Activated CD8-positive, alpha-beta memory T cell treated with anti-CD3 and anti-CD28 coated beads, Interleukin-2, amount 50 U/mL, for 48 hours (primary cell): ENCODE data around the gene GCNA.
"Not testable (repeated sequence)": the region's sequence is repeated elsewhere in the genome, so short reads cannot be mapped to it uniquely, and the experiment has no call there.

Source experiments
- DNase-seq: peaks from one replicate; pipeline ENCODE4 v3.0.0-alpha.2; 2020

GCNA gene

DNA sequence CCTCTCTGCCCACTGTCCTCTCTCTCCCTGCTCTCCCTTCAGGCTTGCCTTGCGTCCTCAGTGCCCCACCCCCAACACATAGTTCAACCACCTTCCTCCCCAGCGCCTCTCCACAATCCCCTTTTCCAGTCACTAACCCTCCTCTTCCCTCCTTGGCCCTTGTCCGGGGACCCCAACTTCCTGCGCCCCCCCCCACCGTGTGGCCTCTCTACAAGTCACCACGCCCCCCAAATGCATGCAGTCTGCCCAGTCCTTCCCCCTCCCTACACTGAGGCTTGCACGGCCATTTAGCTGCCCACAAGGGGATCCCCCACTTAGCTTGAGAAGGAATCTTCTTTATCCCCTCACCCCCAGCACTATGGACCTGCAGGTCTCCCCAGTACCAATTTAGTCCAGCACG, 39.5 kb downstream of the GCNA start:
- DNase-seq: peak; percentile 54

- DNase-seq: peak; percentile 76
These were observed 40.1 kb downstream of the GCNA start, which contains the start of gene CXCR3 for GRCh38 chrX:71618303-71618721. Gene CXCR3 (minus strand): TSS chrX:71618511. CDS start chrX:71618449, 62 bp downstream.

GRCh38 chrX:71618787-71619186, 40.5 kb downstream of the GCNA start:
- peak; percentile 54 for DNase-seq

GRCh38 chrX:71619193-71619592, 41.0 kb downstream of the GCNA start:
- peak; percentile 67 for DNase-seq

GRCh38 chrX:71619986-71620385, 41.7 kb downstream of the GCNA start:
- DNase-seq: no peak

- no peak for DNase-seq
These were observed 43.4 kb downstream of the GCNA start for GRCh38 chrX:71621603-71622002.

DNA sequence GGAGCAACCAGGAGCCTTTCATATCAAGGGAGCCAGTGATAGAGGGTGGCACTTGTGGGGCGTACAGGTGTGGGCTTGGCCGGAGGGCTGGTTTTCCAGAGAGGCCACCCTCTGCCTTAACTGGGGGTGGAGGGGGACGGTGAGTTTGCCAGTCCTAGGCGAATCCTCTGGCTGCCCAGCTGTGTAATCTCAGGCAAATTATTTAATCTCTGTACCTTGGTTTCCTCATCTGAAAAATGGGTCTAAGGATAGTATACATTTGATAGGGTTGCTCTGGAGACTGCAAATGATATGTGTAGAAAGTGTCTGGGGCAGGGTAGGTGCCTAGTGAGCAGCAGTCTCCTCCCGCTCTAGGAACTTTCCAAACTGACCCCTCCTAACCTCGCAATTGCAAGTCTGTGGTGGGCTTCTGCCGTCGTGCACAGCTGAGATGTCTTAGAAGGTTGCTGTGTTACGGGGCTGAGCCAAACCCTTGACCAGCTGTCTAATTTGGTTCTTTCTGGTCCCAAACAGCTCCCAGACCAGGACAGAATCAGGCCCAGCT, 43.9 kb downstream of the GCNA start:
- DNase-seq: peak; percentile 52

DNA sequence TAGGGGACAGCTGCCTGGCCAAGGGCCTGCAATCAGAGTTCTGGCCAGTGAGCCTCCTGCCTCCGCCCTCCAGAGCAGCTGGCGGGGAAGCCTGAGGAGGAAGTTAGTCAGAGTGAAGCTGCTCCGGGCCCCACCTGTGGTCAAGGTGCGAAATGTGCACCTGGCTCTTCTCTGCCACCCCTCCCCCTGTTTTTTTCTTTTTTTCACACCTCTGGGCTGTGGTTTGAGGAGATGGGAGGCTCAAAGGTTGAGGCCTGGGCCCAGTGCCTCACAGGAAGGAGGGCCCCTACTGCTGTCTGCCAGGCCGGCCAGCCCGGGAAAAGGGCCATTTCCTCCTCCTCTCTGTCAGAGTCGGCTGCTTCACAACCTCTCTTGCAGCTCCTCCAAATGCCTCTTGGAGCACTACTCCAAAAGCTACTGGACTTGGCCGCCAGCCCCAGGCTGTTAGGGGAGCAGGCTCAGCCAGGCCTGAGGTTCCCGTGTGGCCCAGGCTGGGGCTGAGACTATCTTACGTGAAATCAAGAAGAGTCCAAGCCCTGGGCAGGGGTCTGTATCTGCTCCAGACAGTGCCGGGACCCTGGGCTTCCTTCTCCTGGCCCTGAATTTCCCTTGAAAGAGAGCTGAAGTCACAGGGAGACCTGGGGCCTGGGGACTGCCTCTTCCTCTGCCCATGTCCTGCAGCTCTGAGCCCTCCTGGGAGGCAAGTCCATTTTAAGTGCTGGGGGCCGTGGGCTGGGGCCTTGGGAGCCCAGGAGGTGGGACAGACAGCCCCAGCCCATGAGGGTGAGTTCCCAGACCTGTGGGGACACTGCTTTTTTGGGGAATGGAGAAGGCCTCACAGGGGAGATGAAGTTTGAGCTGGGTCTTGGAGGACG, 44.6 kb downstream of the GCNA start:
- peak; percentile 72 for DNase-seq

GRCh38 chrX:71623714-71624113, 45.5 kb downstream of the GCNA start:
- DNase-seq: peak; percentile 53

DNA sequence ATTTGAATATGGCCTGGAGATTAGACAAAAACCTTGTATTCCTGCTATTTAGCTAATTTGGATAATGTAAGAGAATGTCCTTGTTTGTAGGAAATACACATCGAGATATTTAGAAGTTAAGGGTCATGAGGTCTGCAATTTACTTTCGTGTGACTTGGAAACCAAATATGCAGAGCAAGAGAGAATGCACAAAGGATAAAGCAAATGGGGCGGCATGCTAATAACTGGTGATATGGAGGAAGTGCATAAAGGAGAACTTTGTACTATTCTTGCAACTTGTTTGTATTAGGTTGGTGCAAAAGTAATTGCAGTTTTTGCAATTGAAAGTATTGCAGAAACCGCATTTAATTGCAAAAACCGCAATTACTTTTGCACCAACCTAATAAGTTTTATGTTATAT, 47.2 kb downstream of the GCNA start:
- DNase-seq: no peak

GRCh38 chrX:71626576-71626975, 48.3 kb downstream of the GCNA start:
- no peak for DNase-seq

GRCh38 chrX:71627588-71628404, 49.6 kb downstream of the GCNA start:
- DNase-seq: no peak

- no peak for DNase-seq
These were observed 51.2 kb downstream of the GCNA start for GRCh38 chrX:71629467-71629866.

DNA sequence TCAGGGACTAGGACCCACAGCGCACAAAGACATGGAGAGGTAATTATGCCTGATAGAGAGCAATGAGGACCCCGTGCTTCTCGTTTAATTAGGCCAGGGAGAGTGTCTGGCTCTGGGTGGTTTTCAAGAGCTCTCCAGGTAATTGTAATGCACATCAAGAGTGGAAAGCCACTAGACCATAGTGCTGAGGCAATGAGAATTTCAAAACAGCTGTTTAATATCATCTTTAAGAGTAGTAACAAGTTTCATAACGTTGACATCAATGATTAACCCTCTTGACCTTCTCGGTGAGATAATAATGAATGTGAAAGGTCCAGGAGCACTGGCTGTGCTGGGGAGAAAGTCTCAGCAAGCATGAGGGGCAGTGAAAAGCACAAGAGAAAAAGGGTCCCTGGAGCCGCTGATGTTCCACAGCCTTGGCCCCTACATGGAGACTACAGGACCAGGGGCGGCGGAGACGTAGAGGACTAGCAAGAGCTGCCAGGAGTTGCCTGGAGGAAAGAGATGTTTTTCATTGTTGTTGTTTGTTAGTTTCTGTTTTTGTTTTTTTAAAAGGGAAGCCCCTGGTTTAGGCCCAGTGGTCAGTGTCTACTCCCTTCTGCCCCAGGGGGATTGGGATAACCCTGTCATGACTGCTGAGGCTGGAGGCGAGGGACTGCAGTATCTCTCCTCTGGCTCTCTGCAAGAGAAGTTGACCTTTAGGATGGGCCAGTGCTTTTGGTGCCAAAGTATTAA, 54.9 kb downstream of the GCNA start:
- DNase-seq: no peak

- DNase-seq: no peak
These were observed 56.1 kb downstream of the GCNA start for GRCh38 chrX:71634366-71634765.

DNA sequence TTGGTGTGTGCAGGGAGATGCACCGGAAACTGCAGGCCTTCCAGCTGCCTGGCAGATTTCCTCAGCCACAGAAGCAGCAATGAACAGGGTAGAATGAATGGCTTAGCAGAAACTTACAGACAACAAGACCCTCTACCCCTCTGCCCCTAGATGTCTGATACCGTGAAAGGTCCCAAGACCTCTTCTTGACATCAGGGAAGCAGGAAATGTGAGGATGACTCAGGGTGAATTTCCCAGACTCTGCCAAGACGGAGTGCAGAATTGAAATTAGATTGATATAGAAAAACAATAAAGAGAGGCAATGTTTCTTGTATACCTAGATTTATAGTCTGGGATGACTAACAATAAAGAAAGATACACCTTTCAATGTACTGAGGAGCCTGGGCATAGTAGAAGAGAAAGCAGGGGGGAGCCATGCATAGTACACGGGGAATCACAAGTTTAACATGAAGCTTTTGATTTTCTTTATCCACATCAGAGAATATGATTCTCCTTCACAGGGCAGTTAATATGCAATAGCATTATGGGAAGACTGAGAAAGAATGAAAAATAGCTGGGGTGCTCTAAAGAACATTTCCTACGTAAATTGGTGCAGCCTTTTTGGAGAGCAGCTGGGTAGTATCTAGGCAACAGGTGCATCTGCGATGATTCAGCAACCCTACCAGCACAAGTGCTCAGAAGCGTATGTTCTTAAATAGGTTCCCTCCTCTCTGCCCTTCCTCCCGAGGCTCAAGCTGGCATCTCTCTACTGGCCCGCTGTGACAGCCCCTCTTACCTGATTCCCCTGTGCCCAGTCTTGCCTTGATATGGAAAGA, 58.4 kb downstream of the GCNA start:
- no peak for DNase-seq

GRCh38 chrX:71637253-71637618, 59.0 kb downstream of the GCNA start:
- no peak for DNase-seq

GRCh38 chrX:71637848-71638247, 59.6 kb downstream of the GCNA start:
- no peak for DNase-seq

- DNase-seq: no peak
These were observed 60.2 kb downstream of the GCNA start for GRCh38 chrX:71638409-71638808.

DNA sequence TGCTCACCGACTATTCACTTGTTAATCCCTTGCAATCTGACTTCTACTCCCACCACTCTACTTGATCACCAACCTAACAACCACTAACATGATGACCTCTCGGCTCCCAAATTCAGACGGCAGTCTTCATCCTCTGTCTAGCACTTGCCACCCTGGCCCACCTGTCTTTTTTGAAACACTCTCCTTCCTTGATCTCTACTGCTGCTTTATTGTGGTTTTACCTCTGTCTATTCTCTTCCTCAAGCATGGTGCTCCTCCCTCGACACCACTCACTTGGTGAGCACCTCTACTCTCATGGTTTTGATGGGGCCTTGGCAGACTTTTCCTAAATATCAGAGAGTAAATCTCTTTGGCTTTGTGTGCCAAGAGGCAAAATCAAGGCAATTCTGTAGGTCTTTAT, 61.8 kb downstream of the GCNA start:
- DNase-seq: no peak

GRCh38 chrX:71644406-71644805, 66.2 kb downstream of the GCNA start:
- DNase-seq: not testable (repeated sequence)

DNA sequence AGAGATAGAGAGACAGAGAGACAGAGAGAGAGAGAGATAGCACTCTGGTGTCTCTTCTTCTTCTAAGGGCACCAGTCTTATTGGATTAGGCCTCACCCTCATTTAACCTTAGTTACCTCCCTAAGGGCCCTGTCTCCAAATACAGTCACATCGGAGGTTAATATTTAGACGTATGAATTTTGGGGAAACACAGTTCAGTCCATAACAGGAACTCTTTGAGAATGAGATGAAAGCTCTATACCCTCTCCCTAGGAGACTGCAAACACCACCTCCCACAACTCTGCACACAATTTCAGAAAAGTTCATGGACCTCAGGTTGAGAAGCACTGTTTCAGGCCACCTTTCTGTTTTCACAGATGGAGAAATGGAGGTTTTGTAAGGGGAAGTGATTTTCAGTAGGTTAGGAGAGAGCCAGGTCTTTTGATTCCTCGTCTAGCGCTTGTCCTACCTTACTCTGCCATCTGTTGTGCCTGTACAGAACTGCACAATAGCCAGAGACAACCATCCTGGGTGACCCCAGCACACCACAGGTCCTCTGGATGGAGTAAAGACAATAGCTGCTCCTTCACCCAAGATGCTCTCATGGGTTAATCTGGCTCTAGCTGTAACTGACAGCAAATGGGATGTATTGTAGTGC, 72.2 kb downstream of the GCNA start:
- no peak for DNase-seq
